GM23338 (cell line): ENCODE data around the gene HEXD.

Source experiments
- CREB1 ChIP-seq: fragments of 250-450 bp; sonication (Bioruptor Pico); IDR thresholded peaks from 2 replicates; pipeline ENCODE4 v1.5.0; 2020; ENCODE audit warnings: low read depth, mild to moderate bottlenecking, moderate library complexity
- CTCF ChIP-seq, 2 experiments: fragments of 200-600 bp in 1 of 2; sonication (generic) in 1 of 2; conservative IDR thresholded peaks; 2 replicates each; pipeline versions ENCODE4 v1.5.1 to v1.6.1; 2016 to 2017; ENCODE audit warnings: antibody characterized with exemption in 2 of 2, low read depth in 2 of 2, mild to moderate bottlenecking in 2 of 2, moderate library complexity in 1 of 2
- EZH2 ChIP-seq: fragments of 200-600 bp; sonication (generic); IDR thresholded peaks from one replicate; pipeline ENCODE4 v1.8.0; 2017; ENCODE audit warnings: antibody characterized with exemption, mild to moderate bottlenecking, low read depth; ENCODE audit not compliant: unreplicated experiment
- EZH2phosphoT487 ChIP-seq: fragments of 200-600 bp; sonication (generic); IDR thresholded peaks from one replicate; pipeline ENCODE4 v1.8.1; 2018; ENCODE audit warnings: antibody characterized with exemption; ENCODE audit not compliant: unreplicated experiment
- JUNB ChIP-seq: IDR thresholded peaks from one replicate; pipeline ENCODE4 v1.6.1; 2016; ENCODE audit warnings: antibody characterized with exemption; ENCODE audit not compliant: unreplicated experiment
- NANOG ChIP-seq: IDR thresholded peaks from 2 replicates; pipeline ENCODE4 v1.6.1; 2016; ENCODE audit warnings: antibody characterized with exemption, borderline replicate concordance
- POLR2AphosphoS5 ChIP-seq: IDR thresholded peaks from 2 replicates; pipeline ENCODE4 v1.6.1; 2016; ENCODE audit warnings: antibody characterized with exemption, low read depth
- STAT1 ChIP-seq: IDR thresholded peaks from one replicate; pipeline ENCODE4 v1.6.1; 2016; ENCODE audit warnings: antibody characterized with exemption; ENCODE audit not compliant: unreplicated experiment
- ZNF114 ChIP-seq: fragments of 250-450 bp; sonication (Bioruptor Pico); IDR thresholded peaks from 2 replicates; pipeline ENCODE4 v1.5.0; 2020; ENCODE audit warnings: mild to moderate bottlenecking, moderate library complexity
- ZNF331 ChIP-seq: fragments of 250-450 bp; sonication (Bioruptor Pico); IDR thresholded peaks from 2 replicates; pipeline ENCODE4 v1.5.0; 2020; ENCODE audit warnings: low read depth, mild to moderate bottlenecking, moderate library complexity
- TF ChIP-seq, protein P1 (sequence below): IDR thresholded peaks from one replicate; pipeline ENCODE4 v1.6.1; 2018; ENCODE audit warnings: antibody characterized with exemption; ENCODE audit not compliant: unreplicated experiment
- TF ChIP-seq, protein P2 (sequence below): IDR thresholded peaks from 2 replicates; pipeline ENCODE4 v1.6.1; 2016; ENCODE audit warnings: antibody characterized with exemption
- TF ChIP-seq, protein P3 (sequence below): fragments of 250-450 bp; sonication (Bioruptor Pico); IDR thresholded peaks from 2 replicates; pipeline ENCODE4 v1.5.0; 2020; ENCODE audit warnings: mild to moderate bottlenecking, moderate library complexity

DNA sequence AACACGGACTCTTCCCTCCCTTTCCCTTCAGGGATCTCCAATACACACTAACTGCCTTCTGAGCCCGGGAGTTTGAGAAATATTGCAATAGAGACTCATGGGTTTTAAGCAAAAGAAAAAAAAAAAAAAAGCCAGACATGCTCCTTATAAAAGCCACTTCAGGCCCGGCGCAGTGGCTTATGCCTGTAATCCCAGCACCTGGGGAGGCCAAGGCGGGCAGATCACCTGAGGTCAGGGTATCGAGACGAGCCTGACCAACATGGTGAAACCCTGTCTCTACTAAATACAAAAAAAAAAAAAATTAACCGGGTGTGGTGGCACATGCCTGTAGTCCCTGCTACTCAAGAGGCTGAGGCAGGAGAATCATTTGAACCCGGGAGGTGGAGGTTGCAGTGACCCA lies 2.4 kb upstream of the HEXD start:
- TF ChIP-seq EZH2phosphoT487 (no peak), CTCF (conservative IDR thresholded peaks at IDR 0.05; ENCODE audit: low read depth in 2 of 2) (no peak), POLR2AphosphoS5 (no peak), EZH2 (no peak), CREB1 (CRISPR knock-in tag) (no peak), JUNB (no peak), NANOG (no peak), STAT1 (no peak), ZNF114 (no peak), ZNF331 (CRISPR knock-in tag) (no peak)
- TF ChIP-seq, protein P1, sequence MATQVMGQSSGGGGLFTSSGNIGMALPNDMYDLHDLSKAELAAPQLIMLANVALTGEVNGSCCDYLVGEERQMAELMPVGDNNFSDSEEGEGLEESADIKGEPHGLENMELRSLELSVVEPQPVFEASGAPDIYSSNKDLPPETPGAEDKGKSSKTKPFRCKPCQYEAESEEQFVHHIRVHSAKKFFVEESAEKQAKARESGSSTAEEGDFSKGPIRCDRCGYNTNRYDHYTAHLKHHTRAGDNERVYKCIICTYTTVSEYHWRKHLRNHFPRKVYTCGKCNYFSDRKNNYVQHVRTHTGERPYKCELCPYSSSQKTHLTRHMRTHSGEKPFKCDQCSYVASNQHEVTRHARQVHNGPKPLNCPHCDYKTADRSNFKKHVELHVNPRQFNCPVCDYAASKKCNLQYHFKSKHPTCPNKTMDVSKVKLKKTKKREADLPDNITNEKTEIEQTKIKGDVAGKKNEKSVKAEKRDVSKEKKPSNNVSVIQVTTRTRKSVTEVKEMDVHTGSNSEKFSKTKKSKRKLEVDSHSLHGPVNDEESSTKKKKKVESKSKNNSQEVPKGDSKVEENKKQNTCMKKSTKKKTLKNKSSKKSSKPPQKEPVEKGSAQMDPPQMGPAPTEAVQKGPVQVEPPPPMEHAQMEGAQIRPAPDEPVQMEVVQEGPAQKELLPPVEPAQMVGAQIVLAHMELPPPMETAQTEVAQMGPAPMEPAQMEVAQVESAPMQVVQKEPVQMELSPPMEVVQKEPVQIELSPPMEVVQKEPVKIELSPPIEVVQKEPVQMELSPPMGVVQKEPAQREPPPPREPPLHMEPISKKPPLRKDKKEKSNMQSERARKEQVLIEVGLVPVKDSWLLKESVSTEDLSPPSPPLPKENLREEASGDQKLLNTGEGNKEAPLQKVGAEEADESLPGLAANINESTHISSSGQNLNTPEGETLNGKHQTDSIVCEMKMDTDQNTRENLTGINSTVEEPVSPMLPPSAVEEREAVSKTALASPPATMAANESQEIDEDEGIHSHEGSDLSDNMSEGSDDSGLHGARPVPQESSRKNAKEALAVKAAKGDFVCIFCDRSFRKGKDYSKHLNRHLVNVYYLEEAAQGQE: no peak
- TF ChIP-seq, protein P2, sequence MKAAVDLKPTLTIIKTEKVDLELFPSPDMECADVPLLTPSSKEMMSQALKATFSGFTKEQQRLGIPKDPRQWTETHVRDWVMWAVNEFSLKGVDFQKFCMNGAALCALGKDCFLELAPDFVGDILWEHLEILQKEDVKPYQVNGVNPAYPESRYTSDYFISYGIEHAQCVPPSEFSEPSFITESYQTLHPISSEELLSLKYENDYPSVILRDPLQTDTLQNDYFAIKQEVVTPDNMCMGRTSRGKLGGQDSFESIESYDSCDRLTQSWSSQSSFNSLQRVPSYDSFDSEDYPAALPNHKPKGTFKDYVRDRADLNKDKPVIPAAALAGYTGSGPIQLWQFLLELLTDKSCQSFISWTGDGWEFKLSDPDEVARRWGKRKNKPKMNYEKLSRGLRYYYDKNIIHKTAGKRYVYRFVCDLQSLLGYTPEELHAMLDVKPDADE: no peak
- TF ChIP-seq, protein P3, sequence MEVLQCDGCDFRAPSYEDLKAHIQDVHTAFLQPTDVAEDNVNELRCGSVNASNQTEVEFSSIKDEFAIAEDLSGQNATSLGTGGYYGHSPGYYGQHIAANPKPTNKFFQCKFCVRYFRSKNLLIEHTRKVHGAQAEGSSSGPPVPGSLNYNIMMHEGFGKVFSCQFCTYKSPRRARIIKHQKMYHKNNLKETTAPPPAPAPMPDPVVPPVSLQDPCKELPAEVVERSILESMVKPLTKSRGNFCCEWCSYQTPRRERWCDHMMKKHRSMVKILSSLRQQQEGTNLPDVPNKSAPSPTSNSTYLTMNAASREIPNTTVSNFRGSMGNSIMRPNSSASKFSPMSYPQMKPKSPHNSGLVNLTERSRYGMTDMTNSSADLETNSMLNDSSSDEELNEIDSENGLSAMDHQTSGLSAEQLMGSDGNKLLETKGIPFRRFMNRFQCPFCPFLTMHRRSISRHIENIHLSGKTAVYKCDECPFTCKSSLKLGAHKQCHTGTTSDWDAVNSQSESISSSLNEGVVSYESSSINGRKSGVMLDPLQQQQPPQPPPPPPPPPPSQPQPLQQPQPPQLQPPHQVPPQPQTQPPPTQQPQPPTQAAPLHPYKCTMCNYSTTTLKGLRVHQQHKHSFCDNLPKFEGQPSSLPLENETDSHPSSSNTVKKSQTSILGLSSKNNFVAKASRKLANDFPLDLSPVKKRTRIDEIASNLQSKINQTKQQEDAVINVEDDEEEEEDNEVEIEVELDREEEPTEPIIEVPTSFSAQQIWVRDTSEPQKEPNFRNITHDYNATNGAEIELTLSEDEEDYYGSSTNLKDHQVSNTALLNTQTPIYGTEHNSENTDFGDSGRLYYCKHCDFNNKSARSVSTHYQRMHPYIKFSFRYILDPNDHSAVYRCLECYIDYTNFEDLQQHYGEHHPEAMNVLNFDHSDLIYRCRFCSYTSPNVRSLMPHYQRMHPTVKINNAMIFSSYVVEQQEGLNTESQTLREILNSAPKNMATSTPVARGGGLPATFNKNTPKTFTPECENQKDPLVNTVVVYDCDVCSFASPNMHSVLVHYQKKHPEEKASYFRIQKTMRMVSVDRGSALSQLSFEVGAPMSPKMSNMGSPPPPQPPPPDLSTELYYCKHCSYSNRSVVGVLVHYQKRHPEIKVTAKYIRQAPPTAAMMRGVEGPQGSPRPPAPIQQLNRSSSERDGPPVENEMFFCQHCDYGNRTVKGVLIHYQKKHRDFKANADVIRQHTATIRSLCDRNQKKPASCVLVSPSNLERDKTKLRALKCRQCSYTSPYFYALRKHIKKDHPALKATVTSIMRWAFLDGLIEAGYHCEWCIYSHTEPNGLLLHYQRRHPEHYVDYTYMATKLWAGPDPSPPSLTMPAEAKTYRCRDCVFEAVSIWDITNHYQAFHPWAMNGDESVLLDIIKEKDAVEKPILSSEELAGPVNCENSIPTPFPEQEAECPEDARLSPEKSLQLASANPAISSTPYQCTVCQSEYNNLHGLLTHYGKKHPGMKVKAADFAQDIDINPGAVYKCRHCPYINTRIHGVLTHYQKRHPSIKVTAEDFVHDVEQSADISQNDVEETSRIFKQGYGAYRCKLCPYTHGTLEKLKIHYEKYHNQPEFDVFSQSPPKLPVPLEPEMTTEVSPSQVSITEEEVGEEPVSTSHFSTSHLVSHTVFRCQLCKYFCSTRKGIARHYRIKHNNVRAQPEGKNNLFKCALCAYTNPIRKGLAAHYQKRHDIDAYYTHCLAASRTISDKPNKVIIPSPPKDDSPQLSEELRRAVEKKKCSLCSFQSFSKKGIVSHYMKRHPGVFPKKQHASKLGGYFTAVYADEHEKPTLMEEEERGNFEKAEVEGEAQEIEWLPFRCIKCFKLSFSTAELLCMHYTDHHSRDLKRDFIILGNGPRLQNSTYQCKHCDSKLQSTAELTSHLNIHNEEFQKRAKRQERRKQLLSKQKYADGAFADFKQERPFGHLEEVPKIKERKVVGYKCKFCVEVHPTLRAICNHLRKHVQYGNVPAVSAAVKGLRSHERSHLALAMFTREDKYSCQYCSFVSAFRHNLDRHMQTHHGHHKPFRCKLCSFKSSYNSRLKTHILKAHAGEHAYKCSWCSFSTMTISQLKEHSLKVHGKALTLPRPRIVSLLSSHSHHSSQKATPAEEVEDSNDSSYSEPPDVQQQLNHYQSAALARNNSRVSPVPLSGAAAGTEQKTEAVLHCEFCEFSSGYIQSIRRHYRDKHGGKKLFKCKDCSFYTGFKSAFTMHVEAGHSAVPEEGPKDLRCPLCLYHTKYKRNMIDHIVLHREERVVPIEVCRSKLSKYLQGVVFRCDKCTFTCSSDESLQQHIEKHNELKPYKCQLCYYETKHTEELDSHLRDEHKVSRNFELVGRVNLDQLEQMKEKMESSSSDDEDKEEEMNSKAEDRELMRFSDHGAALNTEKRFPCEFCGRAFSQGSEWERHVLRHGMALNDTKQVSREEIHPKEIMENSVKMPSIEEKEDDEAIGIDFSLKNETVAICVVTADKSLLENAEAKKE (CRISPR knock-in tag): no peak
